ENCODE data around the gene PML. TPM values are rescaled to one million over a fixed set of nuclear protein-coding genes. Genes with fewer than 3 reads are reported as not detected.

Gene PML
- polyA plus RNA-seq, 1 of the 3 experiments (the other 2 are of a cell fraction): 18.4 TPM

DNA sequence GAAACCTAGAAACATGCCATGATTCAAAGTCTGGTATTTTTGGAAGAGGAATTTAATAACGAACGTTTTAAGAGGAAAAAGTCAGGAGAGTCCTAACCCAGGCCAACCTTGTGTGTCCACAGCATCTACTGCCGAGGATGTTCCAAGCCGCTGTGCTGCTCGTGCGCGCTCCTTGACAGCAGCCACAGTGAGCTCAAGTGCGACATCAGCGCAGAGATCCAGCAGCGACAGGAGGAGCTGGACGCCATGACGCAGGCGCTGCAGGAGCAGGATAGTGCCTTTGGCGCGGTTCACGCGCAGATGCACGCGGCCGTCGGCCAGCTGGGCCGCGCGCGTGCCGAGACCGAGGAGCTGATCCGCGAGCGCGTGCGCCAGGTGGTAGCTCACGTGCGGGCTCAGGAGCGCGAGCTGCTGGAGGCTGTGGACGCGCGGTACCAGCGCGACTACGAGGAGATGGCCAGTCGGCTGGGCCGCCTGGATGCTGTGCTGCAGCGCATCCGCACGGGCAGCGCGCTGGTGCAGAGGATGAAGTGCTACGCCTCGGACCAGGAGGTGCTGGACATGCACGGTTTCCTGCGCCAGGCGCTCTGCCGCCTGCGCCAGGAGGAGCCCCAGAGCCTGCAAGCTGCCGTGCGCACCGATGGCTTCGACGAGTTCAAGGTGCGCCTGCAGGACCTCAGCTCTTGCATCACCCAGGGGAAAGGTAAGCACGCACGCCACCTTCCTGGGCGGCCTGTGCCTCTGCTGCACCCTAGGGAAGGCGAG, 28.4 kb downstream of the PML start:
- POLR2A ChIA-PET: no interaction called here
- Histone ChIP-seq H3K27ac (ENCODE audit: low read depth in 2 of 2, low read length in 1 of 2) (no peak overlapping the region), H3K79me2 (ENCODE audit: insufficient read depth) (peaks cover 43% of the 10 kb centered on the region; the same call in 1 of the 2 replicates), H3K9me3 (no peaks in the 10 kb centered on the region), H2AFZ (ENCODE audit: low read depth) (no peak overlapping the region), H3K4me1 (ENCODE audit: control insufficient read depth in 1 of 2, insufficient read depth in 2 of 2, low read depth in 1 of 2, low read length in 1 of 2) (peaks cover 0 to 8% of the 10 kb centered on the region in 2 experiments; a peak in 2 of 4 replicates), H3K9me2 (no peaks in the 10 kb centered on the region), H3K36me3 (replicated peaks in 1 of 2; ENCODE audit: control insufficient read depth in 1 of 2, insufficient read depth in 2 of 2, low read length in 1 of 2) (peaks cover 16 to 50% of the 10 kb centered on the region in 2 experiments), H3K4me3 (ENCODE audit: low read depth in 2 of 2, low read length in 1 of 2) (no peak overlapping the region), H3K27me3 (ENCODE audit: insufficient read depth) (no peaks in the 10 kb centered on the region), H4K20me1 (ENCODE audit: insufficient read depth) (peaks cover 14% of the 10 kb centered on the region; the same call in 1 of the 2 replicates), H3K9ac (no peak overlapping the region), H3K4me2 (no peak overlapping the region), H3F3A (replicated peaks; ENCODE audit: insufficient read depth) (no peaks in the 10 kb centered on the region)
- CTCF ChIA-PET: interaction anchor here (1.0 to 1.3 kb wide), 2 partner anchors 9 to 50 kb away, joined by 4 read pairs; no protein-coding TSS in a partner anchor
- 96% methylated on average over 59 of the region's 66 CpGs for WGBS (ENCODE audit: low lambda C conversion rate)
- no peak for DNase-seq
- TF ChIP-seq RXRA (IDR thresholded peaks at IDR 0.05; ENCODE audit: borderline replicate concordance, low read depth): no peak
- no peak for TF ChIP-seq NRF1 (IDR thresholded peaks at IDR 0.05; ENCODE audit: low read depth, low read length)
- TF ChIP-seq MAX (IDR thresholded peaks at IDR 0.05; ENCODE audit: low read depth): no peak
- no peak for TF ChIP-seq REST (IDR thresholded peaks at IDR 0.05; ENCODE audit: low read depth, low read length)
- TF ChIP-seq FOSL2 (IDR thresholded peaks at IDR 0.05; ENCODE audit: borderline replicate concordance, low read depth): no peak
- TF ChIP-seq USF1 (IDR thresholded peaks at IDR 0.05; ENCODE audit: borderline replicate concordance, low read depth): no peak
- TF ChIP-seq EP300 (IDR thresholded peaks at IDR 0.05; ENCODE audit: borderline replicate concordance in 1 of 2, low read depth in 1 of 2, low read length in 1 of 2): no peak
- TF ChIP-seq MEF2A (IDR thresholded peaks at IDR 0.05; ENCODE audit: borderline replicate concordance, low read depth): no peak
- no peak for TF ChIP-seq YY1 (IDR thresholded peaks at IDR 0.05; ENCODE audit: low read depth)
- no peak for TF ChIP-seq IRF3 (IDR thresholded peaks at IDR 0.05; ENCODE audit: low read depth, low read length)
- no peak for TF ChIP-seq SMC3 (IDR thresholded peaks at IDR 0.05; ENCODE audit: low read depth, low read length)
- no peak for TF ChIP-seq MXI1 (IDR thresholded peaks at IDR 0.05; ENCODE audit: low read depth, low read length)
- TF ChIP-seq TAF1 (IDR thresholded peaks at IDR 0.05; ENCODE audit: borderline replicate concordance, low read depth, low read length): no peak
- no peak for TF ChIP-seq RFX5 (IDR thresholded peaks at IDR 0.05; ENCODE audit: low read length)
- no peak for TF ChIP-seq CTCF (IDR thresholded peaks at IDR 0.05)
- no peak for TF ChIP-seq TEAD4 (IDR thresholded peaks at IDR 0.05; ENCODE audit: borderline replicate concordance, insufficient read depth)
